ENCODE measurements around the gene NMNAT3.
"Not testable (repeated sequence)": the region's sequence is repeated elsewhere in the genome, so short reads cannot be mapped to it uniquely, and the experiment has no call there.

Gene NMNAT3

DNA sequence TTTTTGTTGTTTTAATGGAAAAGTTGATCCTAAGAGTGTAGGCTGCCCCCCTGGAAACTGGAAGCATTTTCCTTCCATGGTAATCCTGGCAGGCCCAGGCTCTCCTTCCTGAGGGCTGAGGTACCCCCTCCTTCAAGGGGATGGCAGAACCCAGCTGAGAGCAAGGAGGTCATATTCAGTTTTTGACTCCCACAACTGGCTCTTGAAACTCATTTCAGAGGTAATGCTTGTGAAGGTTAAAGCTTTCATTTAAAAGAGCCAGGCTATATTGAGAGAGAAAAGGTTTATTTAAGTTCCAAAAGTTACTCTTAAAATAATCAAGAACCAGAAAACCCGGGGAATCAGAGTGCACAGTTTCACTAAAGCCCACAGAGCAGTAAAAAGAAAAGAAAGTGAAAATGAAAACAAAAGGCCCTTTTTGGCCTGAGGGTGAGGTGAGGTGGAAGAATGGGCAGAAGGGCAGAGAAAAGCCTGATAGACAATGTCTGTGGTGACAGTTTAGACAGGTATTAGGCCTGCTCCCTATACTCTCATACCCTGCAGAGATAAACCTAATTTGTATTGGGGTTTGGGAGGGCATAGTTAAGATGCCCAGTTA, 91.3 kb downstream of the NMNAT3 start:
- no peak for FAIRE-seq

DNA sequence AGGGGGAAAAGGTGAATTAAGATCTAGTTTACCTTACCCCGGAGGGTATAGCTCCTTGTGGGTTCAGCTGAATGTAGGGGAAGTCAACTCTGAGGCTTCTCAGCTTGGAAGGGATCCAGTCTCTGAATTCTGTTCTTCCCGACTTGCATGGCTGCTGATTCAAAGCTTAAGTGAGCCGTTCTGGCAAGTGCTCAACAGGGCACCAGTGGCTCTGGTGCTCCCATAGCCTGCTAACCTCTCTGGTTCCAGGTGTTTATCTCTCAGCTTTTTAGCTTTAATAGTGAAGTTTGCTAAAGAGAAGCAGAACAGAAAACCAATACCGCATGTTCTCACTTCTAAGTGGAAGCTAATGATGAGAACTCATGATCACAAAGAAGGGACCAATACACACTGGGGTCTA, 92.0 kb downstream of the NMNAT3 start:
- no peak for DNase-seq (ENCODE audit: insufficient read length, low spot score)
- FAIRE-seq: no peak

More for the DNA sequence above, 91.3 kb downstream of the NMNAT3 start:
- DNase-seq (ENCODE audit: insufficient read length, low spot score): no peak

DNA sequence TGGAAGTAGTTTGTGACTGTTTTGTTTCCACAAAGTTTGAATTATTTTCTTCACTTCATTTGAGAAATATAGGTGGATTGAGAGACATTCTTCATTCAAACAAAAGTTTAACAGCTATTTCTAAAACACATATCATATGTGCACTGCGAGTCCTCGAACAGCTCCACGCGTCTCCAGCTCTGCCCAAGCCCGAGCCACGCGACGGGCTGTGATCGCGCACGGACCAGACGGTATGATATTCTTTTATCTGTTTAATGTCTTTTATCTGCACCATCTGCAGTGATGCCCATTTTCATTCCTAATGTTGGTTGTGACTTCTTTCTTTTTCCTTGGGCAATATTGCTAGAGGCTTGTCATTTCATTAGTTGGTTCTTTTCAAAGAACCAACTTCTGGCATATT, 94.1 kb downstream of the NMNAT3 start:
- not testable (repeated sequence) for FAIRE-seq

DNA sequence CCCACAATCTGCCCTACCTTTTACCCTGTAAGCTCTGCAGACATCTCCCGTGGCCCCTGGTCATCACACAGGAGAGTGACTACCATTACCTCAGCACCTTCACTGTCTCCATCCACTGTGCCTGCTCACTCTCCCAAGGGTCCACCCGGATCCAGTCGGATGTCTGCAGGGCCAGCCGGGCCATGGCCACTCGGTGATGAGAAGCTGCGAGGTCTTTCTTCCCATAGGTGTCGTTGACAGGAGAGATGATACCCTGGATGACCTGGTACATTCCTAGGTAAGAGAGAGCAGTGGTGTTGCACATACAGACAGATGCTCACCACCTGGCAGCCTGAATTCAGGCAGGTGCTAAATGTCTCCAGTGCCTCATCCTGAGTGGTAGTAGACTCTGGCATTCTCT, 99.0 kb downstream of the NMNAT3 start:
- FAIRE-seq: no peak
- DNase-seq (ENCODE audit: insufficient read length, low spot score): no peak

More for the DNA sequence above, 94.1 kb downstream of the NMNAT3 start:
- DNase-seq (ENCODE audit: insufficient read length, low spot score): not testable (repeated sequence)

DNA sequence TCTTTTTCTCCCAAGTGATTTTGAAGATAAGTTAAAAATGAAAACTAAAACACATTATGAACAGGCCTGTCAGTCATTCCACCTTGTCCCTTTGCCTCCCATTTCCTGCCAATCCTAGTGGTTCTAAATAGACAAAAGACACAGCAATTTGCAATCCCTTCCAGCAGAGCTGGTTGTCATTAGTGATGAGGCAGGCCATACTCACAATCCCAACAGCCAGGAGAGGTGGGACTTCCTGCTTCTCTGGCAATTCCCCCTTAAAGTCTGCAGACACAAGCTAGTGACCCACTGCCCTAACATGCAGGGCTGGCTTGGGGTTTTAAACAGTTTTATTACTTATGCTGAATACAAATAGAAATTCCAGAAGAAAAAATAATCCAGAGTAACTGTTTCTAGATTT, 99.9 kb downstream of the NMNAT3 start:
- DNase-seq (ENCODE audit: insufficient read length, low spot score) (no peak), FAIRE-seq (no peak)

DNA sequence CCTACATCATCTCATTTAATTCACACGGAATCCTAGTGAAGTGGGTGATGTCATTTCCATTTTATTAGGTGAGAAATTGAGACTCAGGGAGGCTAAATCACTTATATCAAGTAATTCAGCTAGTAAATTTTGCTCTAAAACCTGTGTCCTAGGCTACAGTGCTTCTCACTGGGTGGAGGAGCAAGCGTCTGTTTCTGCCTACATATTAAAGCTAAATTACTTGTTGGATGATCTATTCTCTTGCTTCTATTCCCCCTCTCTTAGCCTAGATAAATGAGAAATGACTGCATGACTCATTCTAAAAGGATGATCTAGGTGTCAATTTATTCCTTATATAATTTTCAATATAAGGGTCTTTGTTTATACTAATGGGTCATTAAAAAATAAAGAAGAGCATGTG, 100.4 kb downstream of the NMNAT3 start:
- FAIRE-seq (no peak), DNase-seq (ENCODE audit: insufficient read length, low spot score) (no peak)

DNA sequence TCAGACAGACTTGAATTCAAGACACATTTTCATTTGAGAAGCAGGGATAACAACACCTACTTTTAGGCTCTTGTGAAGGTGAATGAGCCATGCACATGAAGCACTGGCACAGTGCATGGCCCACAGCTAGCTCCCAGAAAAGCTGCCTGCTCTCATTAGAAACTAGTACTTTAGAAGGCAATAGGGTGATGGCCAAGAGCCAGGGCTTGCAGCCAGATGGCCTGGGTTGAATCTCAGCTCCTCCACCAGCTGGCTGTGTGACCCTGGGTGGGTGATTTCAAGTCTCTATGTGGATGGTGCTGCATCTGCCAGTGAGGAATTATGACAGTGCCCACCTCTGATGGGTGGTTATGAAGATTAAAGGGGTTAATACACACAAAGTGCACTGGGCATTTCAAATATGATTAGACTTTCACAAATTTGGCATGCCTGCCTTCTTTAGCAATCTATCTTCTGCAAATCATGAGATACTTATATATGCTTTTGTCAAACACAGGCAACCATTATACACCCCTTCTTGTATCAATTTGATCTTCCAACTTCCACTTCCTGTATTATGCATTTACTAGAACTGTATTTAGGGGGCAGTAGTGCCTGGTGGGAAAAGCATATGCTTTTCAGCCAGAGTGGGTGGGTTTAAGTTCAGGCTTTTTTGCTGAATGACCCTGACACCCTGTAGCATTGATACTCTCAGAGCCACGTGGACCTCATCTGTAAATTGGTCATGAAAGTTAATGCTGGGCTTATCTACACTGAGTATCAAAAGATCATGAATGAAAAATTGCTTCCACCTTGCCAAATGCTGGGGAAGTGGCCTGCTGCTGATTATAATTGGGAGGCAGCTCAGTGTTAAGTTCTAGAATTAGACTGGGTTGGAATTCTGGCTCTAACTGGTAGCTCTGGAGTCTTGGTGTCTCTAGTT, 103.5 kb downstream of the NMNAT3 start:
- FAIRE-seq (no peak), DNase-seq (ENCODE audit: insufficient read length, low spot score) (no peak)

DNA sequence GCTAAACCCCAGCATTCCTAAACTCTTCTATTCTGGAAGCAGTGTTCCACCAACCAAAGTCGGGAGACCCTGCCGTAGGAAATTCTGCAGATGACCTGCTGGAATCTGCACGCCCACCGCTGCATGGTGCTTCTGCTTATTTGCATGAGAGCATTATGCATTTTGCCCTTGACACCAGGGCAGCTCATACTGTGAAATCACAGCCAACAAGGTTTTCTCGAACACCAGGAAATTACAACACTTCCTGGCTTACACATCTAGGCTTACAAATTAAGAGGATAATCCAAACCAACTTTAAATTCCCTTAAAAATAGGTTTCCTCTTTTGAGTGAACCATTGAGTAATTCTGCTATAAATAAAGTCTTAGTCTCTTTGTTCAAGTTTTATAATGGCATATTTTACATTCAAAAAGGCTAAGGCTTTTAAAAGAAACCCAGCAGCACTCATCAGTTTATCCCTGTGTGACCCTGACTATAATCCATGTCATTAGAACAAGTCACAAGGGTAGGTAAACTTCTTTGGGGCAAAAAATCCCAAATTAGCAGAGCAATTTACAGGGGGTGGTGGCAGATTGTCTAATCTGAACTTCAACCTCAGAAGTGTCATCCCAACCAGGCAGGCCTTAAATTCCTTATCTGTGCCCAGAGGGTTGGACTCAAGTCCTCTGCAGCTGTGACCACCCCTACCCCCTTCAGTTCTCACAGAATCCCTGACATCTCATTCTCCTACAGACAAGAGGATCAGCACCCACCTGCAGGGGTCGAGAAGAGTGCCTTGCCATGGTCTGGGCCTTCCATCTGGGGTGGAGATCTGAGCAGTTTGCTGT, 104.7 kb downstream of the NMNAT3 start:
- no peak for FAIRE-seq
- no peak for DNase-seq (ENCODE audit: insufficient read length, low spot score)

DNA sequence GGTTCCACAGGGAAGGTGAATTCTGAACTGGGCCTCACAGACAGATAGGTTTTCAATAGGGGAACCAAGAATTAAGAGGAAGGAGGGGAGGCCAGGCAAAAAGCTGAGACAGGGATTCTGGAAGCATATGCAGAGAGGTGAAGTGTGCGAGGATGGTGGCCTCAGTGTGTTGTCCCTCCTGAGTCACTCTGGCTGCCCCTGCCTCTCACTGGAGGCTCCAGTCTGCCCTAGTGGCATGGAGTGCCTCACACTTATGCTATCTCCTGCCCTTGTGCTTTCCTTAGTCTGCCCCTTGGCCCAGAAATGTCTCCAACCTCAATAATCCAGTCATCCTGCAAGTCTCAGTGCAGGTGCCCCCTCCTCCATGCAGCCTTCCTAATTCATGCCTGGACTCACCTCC, 106.1 kb downstream of the NMNAT3 start:
- FAIRE-seq (no peak), DNase-seq (ENCODE audit: insufficient read length, low spot score) (no peak)

DNA sequence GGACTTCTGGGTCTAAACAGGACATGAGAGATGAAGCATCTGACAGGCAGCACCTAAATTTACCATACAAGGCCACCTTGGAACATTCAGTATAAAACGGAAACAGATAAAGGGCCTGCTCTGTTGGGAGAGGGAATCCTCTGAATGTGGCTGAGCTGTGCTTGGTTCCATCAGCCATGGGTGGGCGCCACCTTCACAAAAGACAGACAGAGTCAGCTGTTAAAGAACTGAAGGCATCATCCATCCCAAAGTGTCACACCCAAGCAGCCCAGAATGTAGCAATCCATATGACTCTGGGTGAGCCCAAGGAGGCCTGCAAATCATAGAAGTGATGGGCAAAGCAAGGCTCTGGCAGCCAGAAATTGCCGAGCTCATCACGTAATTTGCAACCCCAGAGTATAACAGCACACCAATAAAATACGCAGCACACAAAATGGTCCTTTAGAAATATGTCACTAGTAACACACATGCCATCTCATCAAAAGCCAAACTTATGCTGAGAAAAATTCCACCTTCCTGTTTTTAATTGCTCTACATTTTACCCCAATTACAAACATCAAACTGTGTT, 113.4 kb downstream of the NMNAT3 start:
- DNase-seq (ENCODE audit: insufficient read length, low spot score): no peak
- FAIRE-seq: no peak

DNA sequence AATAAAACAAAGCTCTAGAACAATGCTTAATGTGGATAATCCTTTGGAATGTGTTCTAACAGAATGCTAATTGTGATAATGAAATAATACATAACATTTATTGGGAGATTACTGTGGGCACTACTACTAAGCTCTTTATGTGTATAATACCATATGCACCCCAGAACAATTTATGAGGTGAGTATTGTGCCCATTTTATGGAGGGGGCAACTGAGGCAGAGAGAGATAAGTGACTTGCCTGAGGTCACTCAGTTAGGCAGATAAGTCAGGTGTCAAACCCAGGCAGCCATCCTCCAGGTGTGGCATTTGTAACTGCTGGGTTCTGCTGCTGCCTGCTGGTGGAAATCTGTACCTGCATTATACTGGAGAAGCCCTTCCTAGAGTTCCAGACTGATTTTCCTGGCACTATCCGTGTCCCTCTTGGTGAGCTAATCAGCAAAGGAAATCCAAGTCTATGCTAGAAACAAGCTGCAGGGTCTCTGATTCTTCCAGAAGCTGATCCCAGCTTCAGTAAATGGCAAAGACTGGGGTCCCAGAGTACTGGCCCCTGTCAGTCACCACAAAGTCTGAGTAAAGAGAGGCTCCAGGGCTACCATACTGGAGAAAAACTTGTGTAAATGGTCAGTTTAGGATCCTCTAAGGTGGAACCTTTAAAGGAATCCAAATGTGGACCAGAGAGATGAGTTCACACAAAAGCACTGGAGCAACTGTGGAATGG, 115.7 kb downstream of the NMNAT3 start:
- FAIRE-seq (no peak), DNase-seq (ENCODE audit: insufficient read length, low spot score) (peak; percentile 21)

DNA sequence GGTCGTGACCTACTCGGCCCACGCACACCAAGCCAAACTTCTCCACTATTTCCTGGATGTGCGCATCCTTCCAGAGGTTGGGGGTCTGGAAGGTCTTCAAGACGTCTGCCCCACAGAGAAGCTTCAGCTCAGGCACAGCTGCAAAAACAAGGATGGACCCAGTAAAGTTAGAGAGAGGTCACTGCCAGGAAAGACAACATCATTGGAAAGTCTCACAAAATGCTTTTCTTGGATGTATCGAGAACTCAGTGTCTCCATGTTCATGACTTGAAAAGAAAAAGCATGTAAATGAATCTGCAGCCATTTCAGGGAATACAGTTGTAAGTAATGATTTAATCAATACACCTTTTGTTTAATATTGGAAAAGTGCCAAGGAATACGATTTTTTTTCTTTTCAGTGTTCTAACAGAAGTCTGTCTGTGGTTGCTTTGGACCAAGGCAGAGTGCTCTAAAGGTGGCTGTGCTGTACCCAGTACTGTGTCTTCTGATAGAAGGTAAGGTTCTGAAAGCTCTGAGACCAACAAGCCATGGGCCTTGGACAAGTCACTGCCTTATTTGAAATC, 116.4 kb downstream of the NMNAT3 start:
- no peak for DNase-seq (ENCODE audit: insufficient read length, low spot score)
- FAIRE-seq: no peak

DNA sequence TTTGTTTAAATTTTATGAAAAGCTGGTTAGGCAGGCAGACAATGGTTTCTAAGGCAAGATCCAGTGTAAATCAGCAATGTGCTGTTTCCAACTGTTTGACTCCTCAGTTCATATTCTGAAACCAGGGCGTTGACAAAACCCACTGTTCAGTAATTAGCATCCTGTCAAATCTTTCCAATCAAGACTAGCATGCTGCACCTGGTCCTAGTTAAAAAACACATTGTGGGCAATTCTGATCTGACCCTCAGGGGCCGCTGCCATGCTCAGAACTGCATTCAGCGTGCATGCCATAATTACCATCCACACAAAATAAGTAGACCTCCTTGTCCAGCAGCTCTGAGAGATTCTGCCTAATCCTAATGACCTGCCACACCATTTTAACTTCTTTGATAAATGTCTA, 117.4 kb downstream of the NMNAT3 start:
- FAIRE-seq: no peak
- no peak for DNase-seq (ENCODE audit: insufficient read length, low spot score)

DNA sequence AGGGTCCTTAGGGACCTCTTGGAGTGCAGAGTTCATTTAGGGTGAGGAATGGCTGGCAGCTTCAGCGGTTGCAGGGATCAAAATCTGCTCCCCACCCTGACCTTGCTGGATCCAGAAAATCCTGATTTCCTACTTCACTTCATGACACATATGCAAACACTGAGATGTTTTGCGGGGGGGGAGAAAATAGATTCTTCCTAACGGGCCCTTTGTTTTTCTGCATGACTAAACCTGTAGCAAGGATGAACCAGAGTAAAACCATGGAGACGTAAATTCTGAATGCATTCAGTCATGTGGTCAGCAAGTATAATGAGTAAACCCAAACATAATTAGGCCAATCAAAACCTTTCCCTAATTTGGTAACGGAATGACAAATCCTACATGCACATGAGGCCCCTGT, 118.2 kb downstream of the NMNAT3 start:
- no peak for FAIRE-seq
- DNase-seq (ENCODE audit: insufficient read length, low spot score): no peak

DNA sequence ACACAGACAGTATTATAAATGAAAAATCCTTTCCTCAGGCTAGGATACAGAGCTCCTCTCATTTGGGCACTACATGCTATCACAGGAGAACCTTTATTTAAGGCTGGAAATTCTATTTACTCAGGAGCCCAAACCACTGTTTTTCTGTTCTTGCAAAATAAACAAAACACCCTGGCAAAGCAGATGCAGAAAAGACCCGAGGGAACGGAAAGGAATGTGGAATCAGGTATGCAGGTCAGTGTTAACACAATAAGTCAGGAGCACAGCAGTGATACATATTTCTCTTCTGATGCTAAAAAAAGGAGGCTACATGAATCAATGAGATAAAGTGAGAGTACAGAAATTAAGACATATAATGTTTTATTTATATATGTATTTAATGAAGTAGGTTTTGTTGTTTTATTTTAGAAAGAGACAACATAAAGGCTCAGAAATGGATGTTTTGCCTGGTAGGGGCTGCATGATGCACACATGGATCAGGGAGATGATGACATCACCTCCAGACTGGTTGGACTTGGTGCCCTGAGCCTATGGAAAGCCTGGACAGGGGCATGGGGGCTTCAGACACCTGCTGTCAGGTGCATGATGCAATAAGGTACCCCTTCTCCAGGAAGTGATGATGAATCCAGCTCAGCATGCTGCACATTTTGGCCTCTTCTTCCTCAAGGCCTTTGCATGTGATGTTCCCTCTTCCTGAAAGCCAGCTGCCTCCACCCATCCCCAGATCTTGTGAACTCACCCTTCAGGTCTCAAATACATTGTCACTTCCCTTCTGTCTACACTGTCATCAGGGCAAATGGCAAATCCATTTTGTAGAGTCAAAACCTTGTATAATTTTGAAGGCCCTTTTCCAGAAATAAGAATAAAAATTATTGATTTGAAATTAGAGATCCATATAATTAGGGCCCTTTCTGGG, 119.2 kb downstream of the NMNAT3 start:
- FAIRE-seq: no peak
- no peak for DNase-seq (ENCODE audit: insufficient read length, low spot score)

DNA sequence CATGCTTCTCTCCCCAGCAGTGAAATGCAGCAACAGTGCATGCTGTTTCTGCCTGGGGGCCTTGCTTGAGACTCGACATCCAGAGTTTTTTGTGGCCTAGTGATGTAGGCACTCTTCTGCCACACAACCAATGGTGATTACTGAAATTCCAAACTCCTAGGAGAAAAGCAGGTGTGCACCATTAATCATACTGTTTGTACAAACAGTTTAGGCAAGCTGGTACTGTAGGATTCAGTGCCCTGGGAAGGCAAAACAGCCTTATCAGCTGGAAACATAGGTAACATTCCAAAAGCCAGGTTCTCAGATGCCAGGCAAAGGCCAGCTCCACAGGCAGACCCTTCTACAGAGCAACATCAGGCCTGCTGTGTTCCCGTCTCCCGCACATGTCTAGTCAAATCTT, 120.7 kb downstream of the NMNAT3 start:
- FAIRE-seq (no peak), DNase-seq (ENCODE audit: insufficient read length, low spot score) (no peak)

DNA sequence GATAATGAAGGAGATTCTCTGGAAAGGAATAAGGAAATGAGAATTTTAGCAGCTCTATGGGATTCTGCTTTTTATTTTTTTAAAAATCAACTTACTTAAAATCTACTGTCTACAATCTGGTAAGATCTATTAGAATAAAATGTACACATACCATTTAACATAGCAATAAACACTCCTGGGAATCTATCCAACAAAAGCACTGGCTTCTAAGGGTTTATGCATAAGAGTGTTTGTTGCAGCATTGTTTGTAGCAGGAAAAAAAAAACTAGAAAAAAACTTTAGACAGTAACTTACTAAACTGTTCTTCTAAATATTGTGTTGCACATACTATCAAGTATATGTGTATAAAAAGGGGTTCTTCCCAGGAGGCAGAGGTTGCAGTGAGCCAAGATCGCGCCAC, 122.5 kb downstream of the NMNAT3 start:
- FAIRE-seq (no peak), DNase-seq (ENCODE audit: insufficient read length, low spot score) (no peak)

DNA sequence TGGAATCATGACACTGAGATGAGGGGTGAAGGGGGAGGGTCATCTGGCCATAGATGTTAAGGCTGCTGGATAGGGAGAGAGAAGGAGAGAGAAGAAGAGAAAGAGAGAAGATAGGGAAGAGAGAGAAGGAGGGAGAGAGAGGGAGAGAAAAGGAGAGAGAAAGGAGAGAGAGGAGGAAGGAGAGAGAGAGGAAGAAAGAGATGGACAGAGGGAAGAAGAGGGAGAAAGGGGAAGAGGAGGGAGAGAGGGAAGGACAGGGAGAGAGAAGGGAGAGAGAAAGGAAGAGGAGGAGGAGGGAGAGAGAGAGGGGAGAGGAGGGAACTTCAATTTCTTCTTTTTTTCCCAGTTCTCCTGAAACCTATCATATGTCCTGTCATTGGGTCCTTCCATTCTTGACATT, 123.1 kb downstream of the NMNAT3 start:
- FAIRE-seq: no peak
- DNase-seq (ENCODE audit: insufficient read length, low spot score): no peak

All from HTR-8/SVneo (cell line).